Thymus (tissue), 11 donors: ENCODE results near the gene DHH. TPM values are rescaled to one million over a fixed set of nuclear protein-coding genes. Genes with fewer than 3 reads are reported as not detected.
"Not testable (repeated sequence)": the region's sequence is repeated elsewhere in the genome, so short reads cannot be mapped to it uniquely, and the experiment has no call there.

Experiments used
- DNase-seq, 9 donors: peaks; one replicate each; pipeline ENCODE4 v3.0.0-alpha.2; 2013; ENCODE audit warnings: low spot score in 9 of 9, low read depth in 6 of 9, missing footprints in 1 of 9
- H3K27ac ChIP-seq, 2 donors: one replicate each; pipeline ENCODE4 v1.5.1; 2013; ENCODE audit warnings: control low read depth in 1 of 2, low read depth in 1 of 2, low read length in 1 of 2, mild to moderate bottlenecking in 1 of 2, moderate library complexity in 1 of 2
- H3K27me3 ChIP-seq, 2 donors: one replicate each; pipeline ENCODE4 v1.5.1; 2013; ENCODE audit warnings: low read length in 1 of 2; ENCODE audit not compliant: control insufficient read depth in 2 of 2, insufficient read depth in 1 of 2
- H3K36me3 ChIP-seq, 2 donors: one replicate each; pipeline ENCODE4 v1.5.1; 2013; ENCODE audit warnings: low read length in 1 of 2, mild to moderate bottlenecking in 1 of 2, moderate library complexity in 1 of 2; ENCODE audit not compliant: control insufficient read depth in 2 of 2, insufficient read depth in 2 of 2
- H3K4me1 ChIP-seq, 2 donors: one replicate each; pipeline ENCODE4 v1.5.1; 2013; ENCODE audit warnings: low read length in 2 of 2; ENCODE audit not compliant: control insufficient read depth in 2 of 2, insufficient read depth in 2 of 2
- H3K4me3 ChIP-seq, 2 donors: one replicate each; pipeline ENCODE4 v1.5.1; 2013; ENCODE audit warnings: low read length in 2 of 2, control low read depth in 1 of 2, mild to moderate bottlenecking in 1 of 2
- H3K9me3 ChIP-seq, 2 donors: one replicate each; pipeline ENCODE4 v1.5.1; 2013; ENCODE audit warnings: low read length in 1 of 2, mild to moderate bottlenecking in 1 of 2; ENCODE audit not compliant: control insufficient read depth in 2 of 2, insufficient read depth in 1 of 2
- WGBS: extraction: QIAGEN DNeasy Blood & Tissue Kit; methylation state at CpG from one replicate; pipeline ENCODE4 v1.1.7; 2013; 5-methylcytosine and 5-hydroxymethylcytosine counted together
- polyA plus RNA-seq: library from polyadenylated mRNA; stranded (reverse); fragments of 200-250 nt; gene quantifications from one replicate; pipeline ENCODE4 v1.2.3, GENCODE V29; 2013
- total RNA-seq: library from RNA; stranded (reverse); fragments of 120-200 nt; gene quantifications from one replicate; pipeline ENCODE4 v1.2.4, GENCODE V29; 2013
- donor health status: healthy.

DHH gene
- total and polyA plus RNA-seq, 2 donors = 0.09 to 0.21 TPM

DNA sequence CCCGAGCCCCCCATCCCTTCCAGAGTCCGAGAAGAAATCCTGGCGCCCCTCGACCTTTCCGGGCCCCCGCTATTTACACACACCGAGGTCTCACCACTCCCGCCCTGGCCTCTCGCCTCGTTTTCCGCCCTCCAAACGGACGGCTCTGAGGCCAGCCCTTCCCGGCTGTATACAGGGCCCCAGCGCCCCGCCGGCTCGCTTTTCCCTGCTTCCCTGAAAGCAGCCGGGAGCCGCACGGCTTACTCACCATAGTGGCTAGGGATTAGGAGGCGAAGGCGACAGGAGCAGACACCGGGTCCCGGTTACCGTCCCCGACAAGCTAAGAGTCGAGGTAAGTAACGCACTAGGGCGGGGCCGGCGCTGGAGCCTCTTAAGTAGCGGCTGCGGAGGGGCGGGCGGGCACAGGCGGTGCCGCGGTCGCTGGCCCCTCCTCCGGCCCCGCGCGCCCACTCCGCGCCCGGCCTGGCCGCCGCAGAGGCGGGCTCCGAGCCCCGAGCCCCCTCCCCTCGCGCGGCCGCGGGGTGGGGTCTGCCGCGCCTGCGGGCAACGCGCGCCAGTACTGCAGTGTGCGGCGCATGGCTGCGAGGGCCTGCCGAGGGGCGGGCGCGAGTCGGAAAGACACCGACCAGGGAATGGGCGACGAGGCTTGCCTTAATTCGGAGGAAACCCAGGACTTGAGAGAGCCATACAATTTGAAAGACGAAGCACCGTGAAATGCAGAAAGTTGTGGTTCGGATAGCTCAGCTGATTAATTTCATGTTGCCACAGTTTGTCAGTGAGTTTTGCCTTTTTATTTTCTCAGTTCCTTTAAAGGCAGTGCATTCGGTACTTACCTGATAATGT lies 36.7 kb upstream of the DHH start, which contains the start of gene TUBA1B:
Gene TUBA1B (minus strand): TSS at position 345 of the 843 bp plus-strand sequence. CDS start 95 bp downstream, at position 250.
- H3K36me3 ChIP-seq = peaks cover 24 to 36% of the 10 kb centered on the region in 2 donors
- H3K27me3 ChIP-seq = no peaks in the 10 kb centered on the region
- peaks cover 13 to 22% of the 10 kb centered on the region in 2 donors for H3K4me1 ChIP-seq
- DNase-seq = peak in 8 of 9 donors; percentile 76 to 95 (median 90)
- under 1% methylated on average over 79 of the region's 79 CpGs for WGBS
- no peaks in the 10 kb centered on the region for H3K9me3 ChIP-seq
- peak within 1 kb of the TSS; percentile 97 to 100 for H3K27ac ChIP-seq
- peak within 1 kb of the TSS; percentile 60 to 100 for H3K4me3 ChIP-seq

GRCh38 chr12:49130151-49131050 lies 35.8 kb upstream of the DHH start:
- no peaks in the 10 kb centered on the region for H3K9me3 ChIP-seq
- WGBS = under 1% methylated on average over 66 of the region's 66 CpGs
- peak overlapping the region; percentile 97 to 100 for H3K27ac ChIP-seq
- peak; percentile 89 to 98 (median 93) for DNase-seq
- peaks cover 24 to 36% of the 10 kb centered on the region in 2 donors for H3K36me3 ChIP-seq
- peak overlapping the region; percentile 60 to 100 for H3K4me3 ChIP-seq
- H3K4me1 ChIP-seq = peaks cover 13 to 22% of the 10 kb centered on the region in 2 donors
- no peaks in the 10 kb centered on the region for H3K27me3 ChIP-seq

DNA sequence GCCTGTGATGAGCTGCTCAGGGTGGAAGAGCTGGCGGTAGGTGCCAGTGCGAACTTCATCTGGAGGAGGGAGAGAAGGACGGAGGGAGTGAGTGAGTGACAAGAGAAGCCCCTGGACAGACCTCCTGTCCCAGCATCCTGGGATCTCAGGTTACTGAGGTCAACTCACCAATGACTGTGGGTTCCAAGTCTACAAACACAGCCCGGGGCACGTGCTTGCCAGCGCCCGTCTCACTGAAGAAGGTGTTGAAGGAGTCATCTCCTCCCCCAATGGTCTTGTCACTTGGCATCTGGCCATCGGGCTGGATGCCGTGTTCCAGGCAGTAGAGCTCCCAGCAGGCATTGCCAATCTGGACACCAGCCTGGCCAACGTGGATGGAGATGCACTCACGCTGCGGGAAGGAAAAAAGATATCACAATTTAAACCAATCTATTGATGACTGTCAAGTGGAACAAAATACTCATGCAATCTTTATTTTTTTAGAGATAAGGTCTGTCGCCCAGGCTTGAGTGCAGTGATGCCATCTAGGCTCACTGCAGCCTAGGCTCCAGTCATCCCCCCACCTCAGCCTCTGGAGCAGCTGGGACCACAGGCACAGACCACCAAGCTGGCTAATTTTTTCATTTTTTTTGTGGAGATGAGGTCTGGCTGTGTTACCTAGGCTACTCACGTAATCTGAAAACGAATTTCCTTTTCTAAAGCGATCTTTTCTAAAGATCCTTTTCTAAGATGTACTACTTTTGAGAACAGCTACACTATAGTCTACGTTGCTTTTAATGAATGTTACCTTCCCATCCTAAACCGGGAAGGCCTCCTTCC lies 34.9 kb upstream of the DHH start:
- 72% methylated on average over 18 of the region's 18 CpGs for WGBS

GRCh38 chr12:49127971-49128370 lies 33.4 kb upstream of the DHH start:
- H3K4me3 ChIP-seq, H3K27me3 ChIP-seq: not testable (repeated sequence)

More for the DNA sequence above, 34.9 kb upstream of the DHH start:
- Histone ChIP-seq H3K36me3 (peaks cover 24 to 36% of the 10 kb centered on the region in 2 donors), H3K4me3 (peak overlapping the region; percentile 60 to 100), H3K9me3 (no peaks in the 10 kb centered on the region), H3K27me3 (no peaks in the 10 kb centered on the region), H3K27ac (peak overlapping the region; percentile 97 to 100), H3K4me1 (peaks cover 13 to 22% of the 10 kb centered on the region in 2 donors)
- DNase-seq = no peak

DNA sequence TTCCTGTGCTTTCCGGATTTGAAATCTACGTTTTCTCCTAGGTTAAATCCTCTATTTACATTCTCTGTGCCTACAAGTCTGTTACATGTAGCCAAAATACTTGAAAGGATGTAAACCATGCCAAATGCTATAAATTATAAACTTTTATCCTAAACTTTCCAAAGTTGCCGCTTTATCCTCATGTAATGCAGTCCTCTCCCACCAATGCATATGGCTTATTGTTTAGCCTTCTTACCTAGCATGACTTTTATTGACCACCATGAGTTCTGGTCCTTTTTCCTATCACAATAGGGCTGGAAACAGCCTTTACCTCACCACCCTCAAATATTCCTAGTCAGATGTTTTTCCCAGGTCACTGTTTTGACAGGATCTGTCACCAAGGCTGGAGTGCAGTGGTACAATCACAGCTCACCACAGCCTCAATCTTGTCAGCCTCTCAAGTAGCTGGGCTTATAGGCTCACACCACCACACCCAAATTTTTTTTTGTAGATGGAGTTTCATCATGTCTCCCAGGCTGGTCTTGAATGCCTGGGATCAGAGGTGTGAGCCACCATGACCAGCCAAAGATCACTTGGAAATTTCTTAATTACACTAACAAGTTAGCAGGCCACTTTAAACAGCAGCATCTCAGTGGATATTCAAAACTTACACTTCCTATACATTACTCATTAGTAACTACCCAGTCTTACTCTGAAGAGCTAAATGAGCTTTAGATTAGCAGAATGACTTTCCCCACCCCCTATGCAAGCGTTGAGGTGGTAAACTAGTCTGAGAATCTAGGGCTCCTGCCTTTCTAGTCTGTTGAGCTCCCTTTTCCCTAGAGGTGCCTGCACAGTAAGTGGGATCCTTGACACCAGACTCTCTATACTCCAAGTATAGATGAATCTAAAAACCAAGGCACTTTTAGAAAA lies 32.5 kb upstream of the DHH start:
- Histone ChIP-seq H3K27ac (no peak overlapping the region), H3K27me3 (no peaks in the 10 kb centered on the region), H3K9me3 (no peaks in the 10 kb centered on the region), H3K36me3 (peaks cover 24 to 36% of the 10 kb centered on the region in 2 donors), H3K4me3 (no peak overlapping the region), H3K4me1 (peaks cover 9 to 17% of the 10 kb centered on the region in 2 donors)
- no peak for DNase-seq
- 98% methylated on average over 4 of the region's 4 CpGs for WGBS

More at GRCh38 chr12:49127971-49128370, 33.4 kb upstream of the DHH start:
- H3K4me1 ChIP-seq = peaks cover 13 to 19% of the 10 kb centered on the region in 2 donors
- DNase-seq, H3K9me3 ChIP-seq, H3K27ac ChIP-seq: not testable (repeated sequence)
- H3K36me3 ChIP-seq = peaks cover 24 to 36% of the 10 kb centered on the region in 2 donors
- WGBS = over 99% methylated on average over 8 of the region's 8 CpGs

DNA sequence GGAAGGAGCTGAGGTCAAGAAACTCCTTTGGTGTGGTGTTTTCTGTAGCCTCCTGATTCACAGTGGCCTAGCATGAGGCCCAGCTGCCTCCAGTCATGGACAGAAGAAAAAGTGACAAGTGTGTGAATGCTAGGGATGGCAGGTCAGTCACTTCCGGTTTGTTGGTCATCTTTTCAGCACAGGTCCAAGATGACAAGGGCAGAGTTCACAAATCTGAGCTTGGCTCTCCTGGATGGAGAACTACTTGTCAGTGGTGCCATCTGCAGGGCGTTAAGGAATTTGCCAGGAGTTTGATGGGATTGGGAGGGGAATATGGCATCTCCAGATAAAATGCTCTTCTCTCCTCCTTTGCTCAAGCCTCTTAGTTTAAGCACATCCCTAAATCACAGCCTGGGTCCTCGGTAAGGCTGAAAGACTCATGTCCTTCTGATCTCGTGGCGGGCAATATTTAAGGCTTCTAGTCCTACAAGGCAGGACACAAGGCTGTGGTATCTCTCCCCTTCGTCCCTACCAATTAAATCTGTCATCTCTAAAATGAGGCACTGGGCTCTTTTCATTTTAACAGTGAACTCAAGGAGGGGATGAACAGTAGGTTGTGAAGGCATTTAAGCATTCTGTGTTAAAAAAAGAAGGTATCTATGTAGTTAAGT lies 26.6 kb upstream of the DHH start:
- 60% methylated on average over 6 of the region's 6 CpGs for WGBS
- Histone ChIP-seq H3K27me3 (no peaks in the 10 kb centered on the region), H3K9me3 (no peaks in the 10 kb centered on the region), H3K4me3 (no peak overlapping the region), H3K27ac (no peak overlapping the region), H3K36me3 (no peaks in the 10 kb centered on the region), H3K4me1 (no peaks in the 10 kb centered on the region)
- DNase-seq = no peak

GRCh38 chr12:49111206-49111605 lies 16.6 kb upstream of the DHH start:
- Histone ChIP-seq H3K9me3 (peaks cover 0 to 4% of the 10 kb centered on the region in 2 donors), H3K4me3 (peak overlapping the region; percentile 91 to 100), H3K27ac (peak overlapping the region; percentile 86 to 97), H3K4me1 (peaks cover 14 to 25% of the 10 kb centered on the region in 2 donors), H3K27me3 (no peaks in the 10 kb centered on the region), H3K36me3 (peaks cover 3 to 6% of the 10 kb centered on the region in 2 donors)
- 68% methylated on average over 6 of the region's 6 CpGs for WGBS
- no peak for DNase-seq
